Activated CD4-positive, alpha-beta T cell treated with anti-CD3 and anti-CD28 coated beads, Interleukin-2, amount 10 ng/mL, durations not matched to agents 7 days and 5 days (primary cell): ENCODE data around the gene ZNF236. TPM values are rescaled to one million over a fixed set of nuclear protein-coding genes. Genes with fewer than 3 reads are reported as not detected.
A peak's percentile ranks its signal among the peaks of the same experiment; 100 is the strongest.
"Not testable (repeated sequence)": the region's sequence is repeated elsewhere in the genome, so short reads cannot be mapped to it uniquely, and the experiment has no call there.

Experiments
- CTCF ChIA-PET: fragments of 350-600 bp; sonication (Branson Sonifier 250); formaldehyde crosslinking; loops from one replicate; lab custom pipeline; 2021; ENCODE audit warnings: antibody characterized with exemption; lab: Charles Lee
- POLR2A ChIA-PET: fragments of 350-600 bp; sonication (Branson Sonifier 250); formaldehyde crosslinking; loops from one replicate; lab custom pipeline; 2021; ENCODE audit warnings: antibody characterized with exemption; lab: Charles Lee
- DNase-seq: peaks from one replicate; pipeline ENCODE4 v3.0.0-alpha.2; 2020
- H3K27ac Mint-ChIP-seq: one replicate; pipeline ENCODE4 v1.8.0; 2021; ENCODE audit warnings: mild to moderate bottlenecking, moderate library complexity, mixed read lengths
- H3K27me3 Mint-ChIP-seq: one replicate; pipeline ENCODE4 v1.8.0; 2021; ENCODE audit warnings: mixed read lengths
- H3K36me3 Mint-ChIP-seq: one replicate; pipeline ENCODE4 v1.8.0; 2021; ENCODE audit warnings: low read depth, mixed read lengths
- H3K4me1 Mint-ChIP-seq: one replicate; pipeline ENCODE4 v1.8.0; 2021; ENCODE audit warnings: mixed read lengths
- H3K4me3 Mint-ChIP-seq: one replicate; pipeline ENCODE4 v1.8.0; 2021; ENCODE audit warnings: mild to moderate bottlenecking, moderate library complexity, mixed read lengths
- H3K9me3 Mint-ChIP-seq: one replicate; pipeline ENCODE4 v1.8.0; 2021; ENCODE audit warnings: mixed read lengths
- total RNA-seq, 2 experiments: library from RNA; stranded (reverse); gene quantifications; one replicate each; pipeline ENCODE4 v1.2.3, GENCODE V29; 2021

Gene ZNF236
- total RNA-seq, 2 experiments from 2014 or later, result 23.9 to 27.7 TPM

- H3K4me1 Mint-ChIP-seq, result peaks cover 12% of the 10 kb centered on the region
- DNase-seq, result peak; percentile 76
- POLR2A ChIA-PET, result no interaction called here
- peaks cover 7% of the 10 kb centered on the region for H3K27me3 Mint-ChIP-seq
- CTCF ChIA-PET, result interaction anchor here (0.7 to 5.1 kb wide), 10 partner anchors 9 to 192 kb away, joined by 3 to 38 read pairs (median 6); partner anchors contain the start of gene ZNF236
- no peaks in the 10 kb centered on the region for H3K9me3 Mint-ChIP-seq
- no peak overlapping the region for H3K27ac Mint-ChIP-seq
- H3K36me3 Mint-ChIP-seq, result peaks cover 7% of the 10 kb centered on the region
- peak overlapping the region; percentile 29 for H3K4me3 Mint-ChIP-seq
Observed at GRCh38 chr18:76803814-76804213, 18.5 kb upstream of the ZNF236 start.

GRCh38 chr18:76805221-76805620 is 17.1 kb upstream of the ZNF236 start:
- POLR2A ChIA-PET, result interaction anchor here (0.6 kb wide), 1 partner anchor 10 kb away, joined by 4 read pairs; no protein-coding TSS in a partner anchor
- CTCF ChIA-PET, result interaction anchor here (0.6 kb wide), 1 partner anchor 334 kb away, joined by 3 read pairs; no protein-coding TSS in a partner anchor
- H3K9me3 Mint-ChIP-seq, result no peaks in the 10 kb centered on the region
- H3K27ac Mint-ChIP-seq, result no peak overlapping the region
- H3K27me3 Mint-ChIP-seq, result peaks cover 7% of the 10 kb centered on the region
- peaks cover 11% of the 10 kb centered on the region for H3K36me3 Mint-ChIP-seq
- no peak overlapping the region for H3K4me3 Mint-ChIP-seq
- DNase-seq, result no peak
- H3K4me1 Mint-ChIP-seq, result peaks cover 12% of the 10 kb centered on the region

- Mint-ChIP-seq H3K9me3 (no peaks in the 10 kb centered on the region), H3K4me3 (no peak overlapping the region), H3K27me3 (no peaks in the 10 kb centered on the region), H3K36me3 (peaks cover 11% of the 10 kb centered on the region), H3K27ac (no peak overlapping the region), H3K4me1 (peaks cover 12% of the 10 kb centered on the region)
- ChIA-PET POLR2A (no interaction called here), CTCF (no interaction called here)
- DNase-seq, result no peak
Observed at GRCh38 chr18:76806301-76806700, 16.1 kb upstream of the ZNF236 start.

GRCh38 chr18:76808561-76808960 is 13.8 kb upstream of the ZNF236 start:
- ChIA-PET POLR2A (no interaction called here), CTCF (interaction anchor here (0.5 to 0.9 kb wide), 2 partner anchors 11 to 167 kb away, joined by 3 read pairs; no protein-coding TSS in a partner anchor)
- no peaks in the 10 kb centered on the region for H3K27me3 Mint-ChIP-seq
- no peak overlapping the region for H3K4me3 Mint-ChIP-seq
- H3K9me3 Mint-ChIP-seq, result no peaks in the 10 kb centered on the region
- H3K27ac Mint-ChIP-seq, result no peak overlapping the region
- DNase-seq, result no peak
- peaks cover 16% of the 10 kb centered on the region for H3K36me3 Mint-ChIP-seq
- H3K4me1 Mint-ChIP-seq, result peaks cover 9% of the 10 kb centered on the region

GRCh38 chr18:76811530-76811929 is 10.8 kb upstream of the ZNF236 start:
- ChIA-PET CTCF (interaction anchor here (0.7 to 2.3 kb wide), 3 partner anchors 9 to 409 kb away, joined by 3 to 5 read pairs (median 3); no protein-coding TSS in a partner anchor), POLR2A (interaction anchor here (0.7 kb wide), 1 partner anchor 67 kb away, joined by 4 read pairs; no protein-coding TSS in a partner anchor)
- peaks cover 30% of the 10 kb centered on the region for H3K36me3 Mint-ChIP-seq
- DNase-seq, H3K9me3 Mint-ChIP-seq, H3K4me1 Mint-ChIP-seq, H3K27ac Mint-ChIP-seq, H3K4me3 Mint-ChIP-seq, H3K27me3 Mint-ChIP-seq: not testable (repeated sequence)

GRCh38 chr18:76814256-76814655 is 8.1 kb upstream of the ZNF236 start:
- no peak for DNase-seq
- Mint-ChIP-seq H3K9me3 (no peaks in the 10 kb centered on the region), H3K27ac (no peak overlapping the region), H3K27me3 (no peaks in the 10 kb centered on the region), H3K36me3 (peaks cover 32% of the 10 kb centered on the region), H3K4me1 (peaks cover 15% of the 10 kb centered on the region), H3K4me3 (no peak overlapping the region)
- CTCF ChIA-PET, result no interaction called here
- POLR2A ChIA-PET, result no interaction called here

GRCh38 chr18:76816127-76816526 is 6.2 kb upstream of the ZNF236 start:
- Mint-ChIP-seq H3K36me3 (peaks cover 38% of the 10 kb centered on the region), H3K4me1 (peaks cover 31% of the 10 kb centered on the region), H3K27ac (no peak overlapping the region), H3K4me3 (no peak overlapping the region), H3K27me3 (no peaks in the 10 kb centered on the region), H3K9me3 (no peaks in the 10 kb centered on the region)
- POLR2A ChIA-PET, result no interaction called here
- no peak for DNase-seq
- CTCF ChIA-PET, result no interaction called here

GRCh38 chr18:76817888-76818611 is 4.3 kb upstream of the ZNF236 start:
- Mint-ChIP-seq H3K36me3 (peaks cover 37% of the 10 kb centered on the region), H3K27me3 (no peaks in the 10 kb centered on the region), H3K4me1 (peaks cover 30% of the 10 kb centered on the region), H3K4me3 (no peak overlapping the region), H3K27ac (no peak overlapping the region), H3K9me3 (no peaks in the 10 kb centered on the region)
- no peak for DNase-seq
- ChIA-PET POLR2A (no interaction called here), CTCF (interaction anchor here (0.8 to 0.9 kb wide), 2 partner anchors 12 to 16 kb away, joined by 3 to 4 read pairs; no protein-coding TSS in a partner anchor)

- Mint-ChIP-seq H3K27me3 (no peaks in the 10 kb centered on the region), H3K4me1 (peaks cover 42% of the 10 kb centered on the region), H3K36me3 (peaks cover 31% of the 10 kb centered on the region), H3K4me3 (peak overlapping the region; percentile 94), H3K9me3 (no peaks in the 10 kb centered on the region), H3K27ac (no peak overlapping the region)
- no peak for DNase-seq
- POLR2A ChIA-PET, result no interaction called here
- CTCF ChIA-PET, result interaction anchor here (1.0 to 3.7 kb wide), 2 partner anchors 11 to 17 kb away, joined by 3 to 23 read pairs; no protein-coding TSS in a partner anchor
Observed at GRCh38 chr18:76819411-76820136, 2.8 kb upstream of the ZNF236 start.

- POLR2A ChIA-PET, result no interaction called here
- Mint-ChIP-seq H3K27ac (peak overlapping the region; percentile 96), H3K4me3 (peak overlapping the region; percentile 94), H3K27me3 (no peaks in the 10 kb centered on the region), H3K36me3 (peaks cover 25% of the 10 kb centered on the region), H3K9me3 (no peaks in the 10 kb centered on the region), H3K4me1 (peaks cover 54% of the 10 kb centered on the region)
- DNase-seq, result no peak
- CTCF ChIA-PET, result interaction anchor here (0.6 to 3.7 kb wide), 3 partner anchors 19 to 53 kb away, joined by 3 to 23 read pairs (median 4); no protein-coding TSS in a partner anchor
Observed at GRCh38 chr18:76821356-76821874, 942 bp upstream of the ZNF236 start.

GRCh38 chr18:76821875-76822505 is 367 bp upstream of the ZNF236 start:
- peak; percentile 69 for DNase-seq
- ChIA-PET POLR2A (no interaction called here), CTCF (interaction anchor here (0.6 to 3.7 kb wide), 2 partner anchors 20 to 31 kb away, joined by 3 to 23 read pairs; no protein-coding TSS in a partner anchor)
- peak overlapping the region; percentile 96 for H3K27ac Mint-ChIP-seq
- H3K36me3 Mint-ChIP-seq, result peaks cover 20% of the 10 kb centered on the region
- no peaks in the 10 kb centered on the region for H3K9me3 Mint-ChIP-seq
- H3K27me3 Mint-ChIP-seq, result no peaks in the 10 kb centered on the region
- peak overlapping the region; percentile 94 for H3K4me3 Mint-ChIP-seq
- peaks cover 55% of the 10 kb centered on the region for H3K4me1 Mint-ChIP-seq

- Mint-ChIP-seq H3K4me3 (peak overlapping the region; percentile 78), H3K27me3 (no peaks in the 10 kb centered on the region), H3K36me3 (peaks cover 18% of the 10 kb centered on the region), H3K9me3 (no peaks in the 10 kb centered on the region), H3K27ac (peak overlapping the region; percentile 87), H3K4me1 (peaks cover 61% of the 10 kb centered on the region)
- CTCF ChIA-PET, result interaction anchor here (0.6 kb wide), 1 partner anchor 68 kb away, joined by 3 read pairs; no protein-coding TSS in a partner anchor
- no peak for DNase-seq
- POLR2A ChIA-PET, result no interaction called here
Observed at GRCh38 chr18:76823161-76823538, 793 bp downstream of the ZNF236 start.
